ENCODE data around the gene ERC2. TPM values are rescaled to one million over a fixed set of nuclear protein-coding genes. Genes with fewer than 3 reads are reported as not detected.

Gene ERC2
- total RNA-seq, 3 donors from 2014 or later, result 0.64 to 7.3 (median 1.3) TPM

GRCh38 chr3:55558316-55558715 lies 910.0 kb downstream of the ERC2 start:
- Histone ChIP-seq H3K9me3 (no peaks in the 10 kb centered on the region), H3K4me1 (no peaks in the 10 kb centered on the region), H3K27me3 (no peaks in the 10 kb centered on the region), H3K27ac (no peak overlapping the region), H3K36me3 (no peaks in the 10 kb centered on the region), H3K4me3 (no peak overlapping the region)
- intact Hi-C loops (cut with DNase I; ENCODE audit: low total_unique reads), result no loop called here
- TF ChIP-seq POLR2A (IDR thresholded peaks at IDR 0.05), result no peak
- TF ChIP-seq CTCF (IDR thresholded peaks at IDR 0.05), result no peak
- no peak for TF ChIP-seq POLR2AphosphoS5 (IDR thresholded peaks at IDR 0.05)
- no peak for DNase-seq (ENCODE audit: low spot score in 2 of 2)

- no peak for TF ChIP-seq CTCF (IDR thresholded peaks at IDR 0.05)
- TF ChIP-seq POLR2A (IDR thresholded peaks at IDR 0.05), result no peak
- no peak for TF ChIP-seq POLR2AphosphoS5 (IDR thresholded peaks at IDR 0.05)
- no peaks in the 10 kb centered on the region for H3K4me1 ChIP-seq
- no peaks in the 10 kb centered on the region for H3K36me3 ChIP-seq
- no peak overlapping the region for H3K27ac ChIP-seq
- no peak for DNase-seq (ENCODE audit: low spot score in 2 of 2)
- H3K27me3 ChIP-seq, result no peaks in the 10 kb centered on the region
- no peak overlapping the region for H3K4me3 ChIP-seq
- H3K9me3 ChIP-seq, result no peaks in the 10 kb centered on the region
- intact Hi-C loops (cut with DNase I; ENCODE audit: low total_unique reads), result no loop called here
Observed at GRCh38 chr3:55557549-55557948, 910.7 kb downstream of the ERC2 start.

GRCh38 chr3:55556619-55557537 lies 911.4 kb downstream of the ERC2 start:
- intact Hi-C loops (cut with DNase I; ENCODE audit: low total_unique reads), result no loop called here
- H3K4me3 ChIP-seq, result no peak overlapping the region
- no peaks in the 10 kb centered on the region for H3K27me3 ChIP-seq
- DNase-seq (ENCODE audit: low spot score in 2 of 2), result no peak
- TF ChIP-seq CTCF (IDR thresholded peaks at IDR 0.05) (no peak), POLR2AphosphoS5 (IDR thresholded peaks at IDR 0.05) (no peak), POLR2A (IDR thresholded peaks at IDR 0.05) (no peak)
- H3K36me3 ChIP-seq, result no peaks in the 10 kb centered on the region
- H3K4me1 ChIP-seq, result no peaks in the 10 kb centered on the region
- H3K27ac ChIP-seq, result no peak overlapping the region
- H3K9me3 ChIP-seq, result no peaks in the 10 kb centered on the region

- Histone ChIP-seq H3K36me3 (no peaks in the 10 kb centered on the region), H3K27me3 (no peaks in the 10 kb centered on the region), H3K4me1 (no peaks in the 10 kb centered on the region), H3K4me3 (no peak overlapping the region), H3K27ac (no peak overlapping the region), H3K9me3 (no peaks in the 10 kb centered on the region)
- TF ChIP-seq POLR2AphosphoS5 (IDR thresholded peaks at IDR 0.05) (no peak), CTCF (IDR thresholded peaks at IDR 0.05) (no peak), POLR2A (IDR thresholded peaks at IDR 0.05) (no peak)
- no peak for DNase-seq (ENCODE audit: low spot score in 2 of 2)
- intact Hi-C loops (cut with DNase I; ENCODE audit: low total_unique reads), result no loop called here
Observed at GRCh38 chr3:55555873-55556618, 912.2 kb downstream of the ERC2 start.

Measured in breast epithelium (tissue), 4 donors.